Astrocyte (in vitro differentiated cells and primary cell): ENCODE results near the gene LATS2. TPM values are rescaled to one million over a fixed set of nuclear protein-coding genes. Genes with fewer than 3 reads are reported as not detected.

ENCODE experiments used
- DNase-seq: peaks from one replicate; pipeline ENCODE4 v3.0.0-alpha.2; 2010; ENCODE audit warnings: low read depth
- FAIRE-seq: peaks from 2 replicates; lab custom pipeline; 2011; peaks lifted over from hg19 to GRCh38; lab: Jason Lieb, UNC
- H2AFZ ChIP-seq: 2 replicates; pipeline ENCODE4 v1.6.0; 2012; ENCODE audit warnings: low read depth, low read length, inconsistent platforms
- H3K27ac ChIP-seq: 2 replicates; pipeline ENCODE4 v1.5.1; 2011; ENCODE audit warnings: low read depth, low read length, inconsistent platforms
- H3K27me3 ChIP-seq: 2 replicates; pipeline ENCODE4 v1.6.0; 2011; ENCODE audit warnings: low read length, inconsistent platforms; ENCODE audit not compliant: insufficient read depth
- H3K36me3 ChIP-seq: 2 replicates; pipeline ENCODE4 v1.5.1; 2011; ENCODE audit warnings: low read length, inconsistent platforms; ENCODE audit not compliant: insufficient read depth
- H3K4me1 ChIP-seq: 2 replicates; pipeline ENCODE4 v1.5.1; 2011; ENCODE audit warnings: low read length, inconsistent platforms; ENCODE audit not compliant: insufficient read depth
- H3K4me2 ChIP-seq: 2 replicates; pipeline ENCODE4 v1.6.0; 2012; ENCODE audit warnings: low read length, inconsistent platforms
- H3K4me3 ChIP-seq: 2 replicates; pipeline ENCODE4 v1.5.1; 2011; ENCODE audit warnings: low read depth, mild to moderate bottlenecking, low read length, inconsistent platforms; ENCODE audit not compliant: insufficient read depth
- H3K79me2 ChIP-seq: 2 replicates; pipeline ENCODE4 v1.6.0; 2012; ENCODE audit warnings: mild to moderate bottlenecking, low read length, inconsistent platforms; ENCODE audit not compliant: insufficient read depth
- H3K9ac ChIP-seq: 2 replicates; pipeline ENCODE4 v1.6.0; 2012; ENCODE audit warnings: mild to moderate bottlenecking, low read length, inconsistent platforms
- H3K9me3 ChIP-seq: 2 replicates; pipeline ENCODE4 v1.5.1; 2012; ENCODE audit warnings: low read depth, mild to moderate bottlenecking, low read length, inconsistent platforms; ENCODE audit not compliant: insufficient read depth
- H4K20me1 ChIP-seq: 2 replicates; pipeline ENCODE4 v1.6.0; 2012; ENCODE audit warnings: low read length, inconsistent platforms; ENCODE audit not compliant: insufficient read depth
- H3K27ac Mint-ChIP-seq: one replicate; pipeline ENCODE4 v1.8.0; 2021; ENCODE audit warnings: mild to moderate bottlenecking, mixed read lengths; ENCODE audit not compliant: unreplicated experiment
- H3K27me3 Mint-ChIP-seq: one replicate; pipeline ENCODE4 v1.8.0; 2021; ENCODE audit warnings: low read depth, mixed read lengths; ENCODE audit not compliant: unreplicated experiment
- H3K36me3 Mint-ChIP-seq: one replicate; pipeline ENCODE4 v1.8.0; 2021; ENCODE audit warnings: low read depth, mixed read lengths; ENCODE audit not compliant: unreplicated experiment
- H3K4me1 Mint-ChIP-seq: one replicate; pipeline ENCODE4 v1.8.0; 2021; ENCODE audit warnings: low read depth, mixed read lengths; ENCODE audit not compliant: unreplicated experiment
- H3K4me3 Mint-ChIP-seq: one replicate; pipeline ENCODE4 v1.8.0; 2021; ENCODE audit warnings: mild to moderate bottlenecking, moderate library complexity, mixed read lengths; ENCODE audit not compliant: unreplicated experiment
- H3K9me3 Mint-ChIP-seq: one replicate; pipeline ENCODE4 v1.8.0; 2021; ENCODE audit warnings: mild to moderate bottlenecking, mixed read lengths; ENCODE audit not compliant: unreplicated experiment
- CTCF ChIP-seq: IDR thresholded peaks from 2 replicates; pipeline ENCODE4 v1.5.1; 2011; ENCODE audit warnings: low read depth, mild to moderate bottlenecking, inconsistent platforms, low read length, moderate library complexity; ENCODE audit not compliant: insufficient read depth
- EZH2 ChIP-seq: IDR thresholded peaks from 2 replicates; pipeline ENCODE4 v1.6.1; 2012; ENCODE audit warnings: mild to moderate bottlenecking, low read length, inconsistent platforms; ENCODE audit not compliant: insufficient read depth
- total RNA-seq: library from RNA; stranded (reverse); gene quantifications from 2 replicates; pipeline ENCODE4 v1.2.1, GENCODE V29; 2021

Gene LATS2
- total RNA-seq, 1 donor from 2014 or later, result 46.7 TPM

GRCh38 chr13:21000647-21001046, 60.7 kb downstream of the LATS2 start:
- TF ChIP-seq EZH2, result no peak
- TF ChIP-seq CTCF, result no peak
- Histone ChIP-seq H3K9me3 (peaks cover 2% of the 10 kb centered on the region), H3K36me3 (no peaks in the 10 kb centered on the region), H3K27ac (no peak overlapping the region), H2AFZ (no peak overlapping the region), H3K4me1 (peaks cover 25% of the 10 kb centered on the region), H4K20me1 (peaks cover 18% of the 10 kb centered on the region), H3K9ac (no peak overlapping the region), H3K27me3 (no peaks in the 10 kb centered on the region), H3K79me2 (peaks cover 87% of the 10 kb centered on the region), H3K4me2 (no peak overlapping the region), H3K4me3 (no peak overlapping the region)
- Mint-ChIP-seq H3K36me3 (peaks cover 8% of the 10 kb centered on the region), H3K9me3 (peaks cover 5% of the 10 kb centered on the region), H3K4me3 (no peak overlapping the region), H3K27me3 (no peaks in the 10 kb centered on the region), H3K4me1 (peaks cover 19% of the 10 kb centered on the region), H3K27ac (no peak overlapping the region)
- peak; percentile 34 for FAIRE-seq
- DNase-seq, result no peak

GRCh38 chr13:20998649-20999415, 62.6 kb downstream of the LATS2 start:
- H3K4me1 Mint-ChIP-seq, result peaks cover 29% of the 10 kb centered on the region
- Histone ChIP-seq H3K9me3 (peaks cover 2% of the 10 kb centered on the region), H2AFZ (no peak overlapping the region), H3K27me3 (no peaks in the 10 kb centered on the region), H3K27ac (peak overlapping the region; percentile 78), H4K20me1 (peaks cover 8% of the 10 kb centered on the region), H3K9ac (peak overlapping the region; percentile 79), H3K36me3 (no peaks in the 10 kb centered on the region), H3K4me2 (no peak overlapping the region), H3K79me2 (peaks cover 87% of the 10 kb centered on the region), H3K4me1 (peaks cover 32% of the 10 kb centered on the region), H3K4me3 (no peak overlapping the region)
- no peak for FAIRE-seq
- H3K36me3 Mint-ChIP-seq, result peaks cover 9% of the 10 kb centered on the region
- H3K4me3 Mint-ChIP-seq, result no peak overlapping the region
- DNase-seq, result no peak
- no peaks in the 10 kb centered on the region for H3K27me3 Mint-ChIP-seq
- H3K27ac Mint-ChIP-seq, result peak overlapping the region; percentile 99
- peaks cover 5% of the 10 kb centered on the region for H3K9me3 Mint-ChIP-seq
- no peak for TF ChIP-seq EZH2
- no peak for TF ChIP-seq CTCF
